T-helper 2 cell (primary cell): ENCODE measurements around the gene MINDY4.
"Not testable (repeated sequence)": the region's sequence is repeated elsewhere in the genome, so short reads cannot be mapped to it uniquely, and the experiment has no call there.

Source experiments
- DNase-seq, 5 experiments: peaks; one replicate each; pipeline versions ENCODE4 v3.0.0 to v3.0.0-alpha.2; 2012 to 2022

MINDY4 gene

GRCh38 chr7:30805931-30806330 is 34.7 kb downstream of the MINDY4 start:
- no peak for DNase-seq

GRCh38 chr7:30807477-30807876 is 36.3 kb downstream of the MINDY4 start:
- DNase-seq, result not testable (repeated sequence)

GRCh38 chr7:30807941-30808340 is 36.7 kb downstream of the MINDY4 start:
- not testable (repeated sequence) for DNase-seq

- DNase-seq, result no peak
Measured at GRCh38 chr7:30810986-30811385, 39.8 kb downstream of the MINDY4 start.

DNA sequence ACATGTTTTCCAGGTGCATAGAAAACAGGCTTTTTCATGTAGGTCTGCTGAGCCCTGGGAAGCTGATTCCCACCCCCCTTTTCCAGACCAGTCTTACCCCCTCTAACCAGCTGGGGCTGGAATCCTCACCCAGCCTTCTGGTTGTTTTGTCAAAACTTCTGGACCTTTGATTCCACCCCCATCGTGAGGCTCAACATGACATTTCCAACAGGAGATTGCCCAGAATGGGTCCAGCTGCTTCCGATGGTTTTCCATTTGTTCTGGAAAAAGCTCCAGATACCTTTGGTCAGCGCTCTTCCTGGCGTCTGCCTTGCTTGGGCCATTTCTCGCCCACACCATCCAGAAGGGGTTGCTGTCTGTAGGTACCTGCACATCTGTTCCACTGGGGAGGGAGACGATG is 41.5 kb downstream of the MINDY4 start:
- DNase-seq, result no peak

DNA sequence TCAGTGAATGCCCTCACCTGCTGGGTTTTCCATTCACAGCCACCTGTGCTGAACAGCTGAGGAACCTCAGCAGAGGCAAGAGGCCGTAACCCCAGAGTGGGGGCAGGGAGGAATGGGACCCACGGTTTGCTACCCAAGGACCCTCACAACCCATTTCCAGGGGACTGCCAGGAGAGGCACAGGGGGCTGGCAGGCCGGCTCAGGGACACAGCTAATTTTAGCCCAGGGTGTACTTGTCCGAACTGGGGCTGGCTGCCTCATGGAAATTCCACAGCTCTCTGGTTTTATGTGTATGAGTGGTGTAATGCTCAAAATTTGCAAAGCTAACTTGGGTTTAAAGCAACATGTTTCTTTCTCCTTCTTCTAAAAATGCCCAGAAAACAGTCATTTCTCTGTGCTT is 42.2 kb downstream of the MINDY4 start:
- no peak for DNase-seq

- no peak for DNase-seq
Measured at GRCh38 chr7:30814700-30815387, 43.6 kb downstream of the MINDY4 start.

GRCh38 chr7:30815388-30815854 is 44.2 kb downstream of the MINDY4 start:
- DNase-seq, result no peak

GRCh38 chr7:30815951-30816644 is 44.9 kb downstream of the MINDY4 start:
- no peak for DNase-seq

- no peak for DNase-seq
Measured at GRCh38 chr7:30816645-30817370, 45.6 kb downstream of the MINDY4 start.

DNA sequence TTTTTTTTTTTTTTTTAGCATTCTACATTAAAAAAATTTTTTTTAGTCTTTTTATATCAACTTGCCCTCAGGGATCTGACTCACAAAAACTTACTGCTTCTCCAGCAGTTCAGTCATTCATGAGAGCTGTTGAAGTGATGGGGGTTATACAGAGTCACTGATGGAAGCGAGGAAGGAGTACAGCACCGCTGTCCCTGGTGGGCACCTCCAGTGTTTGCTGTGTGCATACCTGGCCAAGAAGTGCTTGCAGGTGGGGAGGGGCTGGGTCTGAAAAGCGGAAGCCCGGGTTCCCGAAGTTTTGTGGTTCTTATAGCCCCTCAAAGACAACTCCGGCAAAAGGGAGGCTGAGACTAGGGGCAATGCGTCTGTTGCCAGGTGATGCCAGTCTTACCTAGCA is 46.2 kb downstream of the MINDY4 start:
- DNase-seq, result no peak

DNA sequence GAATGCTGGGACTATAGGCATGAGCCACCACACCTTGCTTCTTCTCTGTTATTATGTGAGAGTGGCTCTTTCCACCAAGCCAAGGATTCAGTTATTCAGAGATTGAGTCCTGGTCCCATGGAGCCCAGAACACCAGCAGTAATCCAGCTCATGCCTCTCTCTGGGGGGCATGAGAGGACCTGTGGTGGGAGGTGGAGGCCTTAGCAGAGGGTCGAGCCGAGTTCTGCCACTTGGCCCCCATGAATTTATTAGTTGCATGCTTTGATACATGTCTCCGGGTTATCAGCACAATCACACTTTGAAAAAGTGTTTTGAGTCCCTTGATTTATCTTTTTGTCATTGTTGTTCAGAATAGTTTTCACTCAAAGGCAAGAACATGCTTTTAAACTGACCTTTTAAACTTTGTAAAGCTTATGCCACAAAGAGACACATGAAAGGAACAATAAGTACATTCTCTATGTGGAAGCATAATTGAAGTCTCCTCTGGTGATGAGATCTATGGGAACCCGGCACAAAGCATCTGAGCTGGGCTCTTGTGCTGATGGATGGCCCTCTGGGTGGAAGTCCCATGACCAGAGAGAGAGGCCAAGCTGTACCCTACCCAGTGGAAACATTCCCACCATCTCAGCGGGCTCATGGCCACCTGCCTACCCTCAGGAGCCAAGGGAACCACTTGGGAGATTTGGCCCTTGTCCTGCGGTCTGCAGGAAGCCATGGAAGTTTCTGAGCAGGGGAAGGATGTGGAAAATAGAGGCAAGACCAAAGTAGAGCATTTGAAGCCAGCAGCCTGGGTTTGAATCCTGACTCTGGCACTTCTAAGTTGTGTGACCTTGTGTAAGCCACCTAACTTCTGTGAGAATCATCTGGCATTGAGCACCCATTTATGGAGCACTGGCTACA is 53.9 kb downstream of the MINDY4 start:
- no peak for DNase-seq

- no peak for DNase-seq
Measured at GRCh38 chr7:30826181-30826580, 55.0 kb downstream of the MINDY4 start.

GRCh38 chr7:30828591-30828990 is 57.4 kb downstream of the MINDY4 start:
- DNase-seq, result no peak

DNA sequence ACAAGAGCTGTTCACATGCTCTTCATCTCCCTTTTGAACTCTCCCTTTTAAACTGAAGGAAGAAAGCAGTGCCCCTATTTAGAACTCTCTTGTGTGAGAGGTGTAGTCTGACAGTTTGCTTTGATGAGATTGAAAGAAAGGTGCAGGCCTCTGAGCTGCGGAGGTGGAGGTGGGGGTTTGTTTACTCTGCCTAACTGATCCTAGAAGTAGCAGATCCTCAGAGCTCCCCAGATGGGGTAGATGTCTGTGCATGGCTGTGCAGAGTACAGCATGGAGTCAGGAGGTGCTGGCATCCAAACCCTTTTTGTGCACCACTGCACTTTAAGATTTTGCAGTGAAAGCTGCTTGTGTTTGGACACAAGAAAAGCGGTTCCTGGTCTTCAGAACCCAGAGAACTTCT is 58.3 kb downstream of the MINDY4 start:
- no peak for DNase-seq

DNA sequence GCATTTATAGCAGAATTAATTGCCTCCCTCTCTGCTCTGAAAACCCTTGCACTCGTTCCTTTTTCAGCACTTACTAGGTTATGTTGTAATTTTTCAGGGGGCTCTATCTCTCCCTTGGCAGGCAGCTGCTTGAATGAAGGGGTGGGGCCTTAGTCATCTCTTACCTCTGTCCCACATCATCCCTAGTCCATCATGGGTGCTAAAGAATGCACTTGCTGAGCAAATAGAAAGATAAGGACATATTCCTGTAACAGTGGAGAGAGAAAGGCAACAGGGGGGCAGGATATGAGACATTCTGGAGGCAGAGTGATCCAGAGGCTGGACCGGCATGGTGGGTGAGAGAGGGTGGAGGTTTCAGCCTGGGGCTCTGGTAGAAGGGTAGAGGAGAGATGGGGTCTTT is 60.0 kb downstream of the MINDY4 start:
- no peak for DNase-seq

GRCh38 chr7:30831936-30832335 is 60.7 kb downstream of the MINDY4 start:
- DNase-seq, result no peak

GRCh38 chr7:30834017-30834674 is 62.9 kb downstream of the MINDY4 start:
- not testable (repeated sequence) for DNase-seq

DNA sequence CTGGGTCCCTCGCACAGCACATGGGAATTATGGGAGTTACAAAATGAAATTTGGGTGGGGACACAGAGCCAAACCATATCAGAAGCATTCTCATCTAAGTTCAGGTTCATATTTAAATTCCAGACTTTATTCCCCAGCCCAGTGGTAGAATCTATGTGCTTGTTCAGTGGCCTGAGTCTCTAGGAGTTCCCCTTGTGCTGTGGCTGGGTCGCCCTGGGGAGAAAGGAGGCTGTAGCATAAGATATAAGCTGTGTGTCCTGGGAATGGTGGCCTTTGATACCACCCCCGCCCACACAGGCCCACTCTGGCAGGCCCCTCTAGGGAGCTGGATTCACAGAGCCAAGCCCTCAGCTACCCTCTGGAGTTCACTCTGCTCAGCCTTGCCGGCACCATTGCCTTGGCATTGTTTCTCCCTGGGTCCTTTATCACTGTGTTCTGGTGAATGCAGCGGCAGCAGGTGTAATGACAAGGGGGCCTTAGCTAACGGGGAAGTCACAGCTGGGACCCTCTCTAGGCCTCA is 64.2 kb downstream of the MINDY4 start:
- DNase-seq, result no peak

DNA sequence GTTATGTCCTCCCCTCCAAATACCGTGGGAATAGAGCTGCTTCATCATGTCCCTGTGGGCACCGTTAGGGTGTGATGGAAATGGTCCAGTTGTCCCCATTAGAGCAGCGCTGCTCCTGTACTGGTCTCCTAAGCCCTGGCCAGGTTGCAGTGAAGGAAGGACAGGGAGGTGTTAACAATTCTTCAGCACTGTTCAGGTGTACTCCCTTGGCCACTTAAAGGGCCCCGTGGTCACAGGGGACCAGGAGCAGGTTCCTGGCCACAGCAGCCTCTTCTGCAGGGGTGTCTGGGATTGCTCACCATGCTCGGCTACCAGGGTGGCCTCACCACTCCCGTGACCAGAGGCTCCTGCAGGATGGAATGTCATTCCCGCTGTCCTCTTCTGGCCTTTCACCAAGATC is 65.8 kb downstream of the MINDY4 start:
- no peak for DNase-seq

DNA sequence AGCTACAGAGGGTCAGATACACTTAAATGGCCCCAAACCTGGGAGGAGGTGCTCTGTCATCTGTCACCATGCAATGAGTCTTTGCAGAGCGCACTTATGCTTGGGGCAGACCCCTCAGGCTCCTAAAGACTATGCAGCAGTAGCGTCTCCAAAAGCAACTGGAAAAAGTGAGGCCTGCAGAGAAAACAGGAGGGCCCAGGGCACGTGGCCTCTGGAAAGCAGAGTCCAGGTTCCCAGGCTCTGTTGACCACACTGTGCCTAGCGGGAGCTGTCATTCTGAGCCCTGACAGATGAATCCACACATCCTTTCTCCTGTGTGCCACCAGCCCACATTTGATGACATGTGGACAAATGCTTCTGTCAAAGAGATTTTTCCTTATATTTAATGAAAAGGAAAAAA is 66.4 kb downstream of the MINDY4 start:
- no peak for DNase-seq

- no peak for DNase-seq
Measured at GRCh38 chr7:30838008-30838407, 66.8 kb downstream of the MINDY4 start.
